Stimulated activated CD8-positive, alpha-beta memory T cell treated with anti-CD3 and anti-CD28 coated beads, Interleukin-15, amount 100 ng/mL, for 24 hours (primary cell): Measurements from ENCODE around the gene AGR3.
"Not testable (repeated sequence)": the region's sequence is repeated elsewhere in the genome, so short reads cannot be mapped to it uniquely, and the experiment has no call there.

Experiments
- DNase-seq: peaks from one replicate; pipeline ENCODE4 v3.0.0-alpha.2; 2020; ENCODE audit warnings: low read depth

Gene AGR3

GRCh38 chr7:16891338-16891737, 9.6 kb upstream of the AGR3 start:
- no peak for DNase-seq

DNA sequence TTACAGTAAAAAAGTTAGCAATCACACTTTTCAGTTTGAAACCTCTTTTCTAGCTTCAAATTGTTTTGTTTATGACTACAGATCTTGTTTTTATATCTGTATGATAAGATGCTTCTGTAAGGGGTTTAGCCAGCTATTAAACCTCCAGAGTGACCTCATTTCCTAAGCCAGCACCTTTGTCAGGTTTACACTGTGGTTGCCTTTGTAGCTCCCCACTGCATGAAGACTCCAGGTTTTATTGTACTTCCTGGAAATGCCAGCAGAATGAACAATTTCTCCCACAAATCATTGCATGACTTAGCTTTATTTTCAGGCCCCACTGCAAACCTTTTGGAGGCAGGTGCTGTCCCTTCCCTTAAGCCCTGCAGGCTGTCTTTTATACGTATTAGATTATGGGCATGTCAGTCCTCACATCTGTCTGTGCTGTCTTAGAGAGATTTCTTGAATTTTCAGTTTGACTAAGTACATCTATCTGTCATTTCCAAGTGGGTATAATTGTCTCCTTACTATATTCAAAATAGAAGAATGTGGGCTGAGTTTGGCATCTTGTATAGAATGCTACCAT, 8.2 kb upstream of the AGR3 start:
- DNase-seq, result no peak

GRCh38 chr7:16889305-16889704, 7.5 kb upstream of the AGR3 start:
- no peak for DNase-seq

DNA sequence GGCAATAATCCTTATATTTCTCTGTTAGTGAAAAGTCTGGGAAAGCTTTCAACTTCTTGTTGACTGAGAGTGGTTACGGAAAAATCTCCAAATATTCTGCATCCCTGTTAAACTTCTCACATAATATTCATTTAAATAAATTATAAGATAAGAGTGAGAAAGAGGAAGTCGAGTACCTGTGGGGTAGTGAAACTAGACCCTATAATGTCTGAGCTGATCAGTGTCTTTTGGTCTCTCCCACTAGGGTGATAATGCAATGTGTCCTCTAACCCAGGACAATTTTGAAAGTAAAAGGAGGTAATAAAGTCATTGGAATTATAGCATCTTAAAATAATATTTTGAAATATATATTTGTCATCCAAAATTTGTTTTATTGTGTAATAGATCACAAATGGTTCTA, 2.1 kb upstream of the AGR3 start:
- no peak for DNase-seq

- no peak for DNase-seq
These were observed 1.2 kb downstream of the AGR3 start for GRCh38 chr7:16880554-16880953.

DNA sequence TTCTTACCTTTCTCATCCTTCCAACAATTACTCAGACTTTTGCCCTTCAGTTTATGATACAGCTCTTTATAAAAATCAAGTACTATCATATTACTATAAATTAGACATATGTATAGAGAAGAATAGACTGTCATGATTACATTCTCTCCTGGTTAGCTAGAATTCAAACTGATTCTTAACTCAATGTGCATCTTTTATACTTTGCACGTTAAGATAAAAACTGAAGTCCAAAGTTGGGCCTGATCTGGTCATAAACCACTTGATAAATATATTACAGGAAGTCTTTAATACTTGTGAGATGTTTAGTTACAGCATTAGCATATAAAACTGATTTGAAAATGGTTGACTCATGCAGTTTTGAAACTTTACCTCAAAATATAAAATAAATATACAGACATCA, 2.6 kb downstream of the AGR3 start:
- no peak for DNase-seq

DNA sequence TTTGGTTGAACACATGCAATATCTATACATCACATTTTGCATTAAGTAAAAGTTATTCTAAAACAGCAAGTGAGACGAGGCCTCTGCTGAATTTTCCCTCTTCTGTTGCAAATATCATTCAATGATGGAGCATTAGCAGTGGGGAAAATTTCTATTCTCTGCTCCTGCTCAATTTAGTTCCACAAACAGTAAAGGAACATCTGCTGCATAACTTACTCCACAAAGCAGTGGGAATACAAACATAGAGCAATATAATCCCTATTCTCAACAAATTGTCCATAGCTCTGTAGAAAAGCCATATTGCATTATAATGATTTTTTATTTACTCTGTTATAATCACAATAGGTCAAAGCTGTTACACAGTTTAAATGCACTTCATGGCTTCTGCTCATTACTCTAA, 5.9 kb downstream of the AGR3 start:
- DNase-seq, result no peak

GRCh38 chr7:16874066-16874465, 7.7 kb downstream of the AGR3 start:
- no peak for DNase-seq

DNA sequence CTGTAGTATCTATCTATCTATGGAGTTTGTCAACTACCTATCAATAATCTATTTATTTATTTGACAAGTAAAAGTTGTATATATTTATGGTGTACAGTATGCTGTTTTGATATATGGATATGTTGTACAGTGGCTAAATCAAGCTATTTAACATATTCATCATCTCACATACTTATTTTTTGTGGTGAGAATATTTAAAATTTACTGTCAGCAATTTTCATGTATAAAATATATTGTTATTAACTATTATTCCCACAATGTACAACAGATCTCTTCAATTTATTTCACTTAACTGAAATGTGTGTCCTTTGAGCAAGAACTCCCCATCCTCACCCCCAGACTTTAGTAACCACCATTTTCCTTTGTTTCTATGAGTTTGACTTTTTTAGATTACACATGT, 14.5 kb downstream of the AGR3 start:
- DNase-seq, result no peak

DNA sequence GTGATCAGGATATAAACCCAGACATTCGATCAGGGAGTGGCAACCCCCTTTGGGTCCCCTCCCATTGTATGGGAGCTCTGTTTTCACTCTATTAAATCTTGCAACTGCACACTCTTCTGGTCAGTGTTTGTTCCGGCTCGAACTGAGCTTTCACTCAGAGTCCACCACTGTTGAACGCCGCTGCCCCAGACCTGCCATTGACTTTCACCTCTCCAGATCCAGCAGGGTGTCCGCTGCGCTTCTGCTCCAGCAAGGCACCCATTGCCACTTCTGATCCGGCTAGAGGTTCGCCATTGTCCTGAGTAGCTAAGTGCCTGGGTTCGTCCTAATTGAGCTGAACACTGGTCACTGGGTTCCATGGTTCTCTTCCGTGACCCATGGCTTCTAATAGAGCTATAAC, 28.6 kb downstream of the AGR3 start:
- DNase-seq, result not testable (repeated sequence)

- no peak for DNase-seq
These were observed 30.0 kb downstream of the AGR3 start for GRCh38 chr7:16851829-16852228.

- DNase-seq, result no peak
These were observed 30.9 kb downstream of the AGR3 start for GRCh38 chr7:16850614-16851466.

- no peak for DNase-seq
These were observed 32.3 kb downstream of the AGR3 start for GRCh38 chr7:16849296-16850148.

GRCh38 chr7:16847381-16847860, 34.4 kb downstream of the AGR3 start:
- no peak for DNase-seq

DNA sequence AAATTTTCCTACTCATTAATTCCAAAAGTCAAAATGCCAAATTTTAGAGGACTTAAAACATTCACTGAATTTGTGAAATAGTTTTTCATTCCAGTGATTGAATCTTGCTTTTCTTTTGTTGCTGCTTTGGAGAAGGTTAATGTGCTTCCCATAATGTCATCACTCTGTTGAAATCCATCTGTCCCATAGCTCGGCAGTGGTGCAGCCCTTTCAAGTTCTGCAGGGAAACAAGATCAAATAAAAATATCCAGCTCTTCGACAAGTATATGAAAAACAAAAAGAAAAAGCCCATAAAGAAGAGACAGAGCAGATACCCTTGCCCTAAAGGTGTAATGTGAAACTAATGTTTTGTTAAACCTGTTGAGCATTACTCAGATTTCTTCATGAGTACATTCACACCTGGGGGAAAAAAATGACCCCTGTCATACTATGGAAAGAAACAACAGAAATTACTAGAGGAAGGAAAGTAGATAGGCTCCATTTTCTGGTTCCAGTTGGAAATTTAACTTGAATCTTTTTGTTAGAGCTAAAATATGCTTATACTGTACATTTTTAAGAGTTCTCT, 35.1 kb downstream of the AGR3 start:
- DNase-seq, result no peak

GRCh38 chr7:16845746-16846145, 36.0 kb downstream of the AGR3 start:
- DNase-seq, result no peak

DNA sequence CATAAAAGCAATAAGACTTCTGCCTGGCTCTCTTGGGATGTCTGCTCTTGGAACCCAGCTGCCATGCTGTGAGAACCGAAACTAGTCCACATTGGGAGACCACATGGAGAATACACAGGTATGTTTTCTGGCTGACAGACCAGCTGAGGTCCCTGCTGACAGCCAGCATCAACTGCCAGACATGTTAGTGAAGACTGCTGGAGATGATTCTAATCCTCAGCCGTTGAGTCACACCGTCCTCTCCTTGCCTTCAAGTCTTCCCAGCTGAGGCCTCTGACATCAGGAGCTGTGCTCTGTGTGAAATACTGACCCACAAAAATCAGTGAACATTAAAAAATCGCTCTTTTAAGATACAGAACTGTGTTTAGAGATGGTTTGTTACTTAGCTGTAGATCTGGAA, 40.1 kb downstream of the AGR3 start:
- DNase-seq, result no peak

- DNase-seq, result no peak
These were observed 41.7 kb downstream of the AGR3 start for GRCh38 chr7:16840094-16840493.

DNA sequence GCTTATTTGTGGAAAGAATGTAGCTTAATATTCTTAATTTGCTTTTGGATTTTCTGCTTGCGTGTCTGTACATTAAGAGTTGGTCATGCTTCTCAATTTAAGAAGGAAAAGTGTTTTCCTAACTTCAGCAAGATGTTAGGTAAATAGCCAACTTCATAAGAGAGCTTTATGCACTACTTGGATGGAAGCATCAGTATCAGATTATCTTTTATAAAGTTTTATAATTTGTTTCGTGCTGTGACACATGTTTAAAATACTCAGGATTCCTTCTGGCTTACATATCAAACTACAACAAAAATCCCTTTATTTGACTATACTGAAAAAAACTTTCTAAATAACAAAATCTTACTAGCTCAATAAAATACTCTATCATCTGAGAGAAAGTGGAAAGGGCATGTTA, 42.1 kb downstream of the AGR3 start:
- DNase-seq, result no peak

- no peak for DNase-seq
These were observed 42.9 kb downstream of the AGR3 start for GRCh38 chr7:16838891-16839290.

DNA sequence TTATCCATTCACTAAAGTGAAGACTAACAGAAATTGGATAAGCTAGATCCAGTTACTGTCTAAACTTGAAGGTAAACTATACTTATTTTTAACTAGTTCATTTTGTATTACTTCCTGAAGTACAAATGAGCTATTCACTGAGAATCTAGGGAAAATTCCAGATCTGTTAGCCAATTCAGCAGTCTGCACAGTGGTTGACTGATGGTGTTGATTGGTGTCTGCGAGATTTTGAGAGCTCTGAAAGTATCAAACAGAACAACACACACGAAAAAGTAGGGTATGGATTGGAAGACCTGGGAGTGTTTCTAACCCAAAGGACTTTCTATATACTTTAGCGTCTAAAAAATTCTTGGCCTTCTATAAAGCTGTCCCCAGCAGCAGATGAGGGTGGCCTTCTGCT, 43.4 kb downstream of the AGR3 start:
- no peak for DNase-seq

GRCh38 chr7:16836481-16836880, 45.3 kb downstream of the AGR3 start:
- no peak for DNase-seq

GRCh38 chr7:16833373-16833772, 48.4 kb downstream of the AGR3 start:
- no peak for DNase-seq
